HG02642 (cell line): ENCODE measurements around the gene KIAA1328.
A peak's percentile ranks its signal among the peaks of the same experiment; 100 is the strongest.

Source experiments
- ATAC-seq: cut with Tn5 transposase; IDR thresholded peaks from one replicate; pipeline ENCODE4 v1.9.1; 2021; ENCODE audit warnings: mild to moderate bottlenecking; ENCODE audit not compliant: unreplicated experiment, poor library complexity

Gene KIAA1328

DNA sequence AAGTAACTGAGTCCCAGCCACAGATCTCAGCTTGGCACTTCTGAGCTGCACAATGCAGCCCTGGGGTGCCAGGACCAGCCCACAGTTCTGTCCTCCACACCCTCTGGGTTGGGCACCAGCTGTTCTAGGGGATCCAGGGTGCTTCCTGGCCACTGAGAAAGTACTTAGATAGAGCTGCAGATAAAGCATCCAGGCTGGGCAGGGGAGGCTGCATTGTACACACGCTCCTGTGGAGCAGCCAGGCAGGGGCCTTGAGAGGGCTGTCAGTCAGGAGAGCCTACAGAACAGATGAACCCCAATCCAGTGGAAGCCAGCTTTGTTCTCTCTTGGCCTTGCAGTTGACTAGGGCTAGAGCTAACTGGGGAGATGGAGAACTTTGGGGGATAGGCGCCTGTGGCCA, 104.6 kb downstream of the KIAA1328 start:
- no peak for ATAC-seq

DNA sequence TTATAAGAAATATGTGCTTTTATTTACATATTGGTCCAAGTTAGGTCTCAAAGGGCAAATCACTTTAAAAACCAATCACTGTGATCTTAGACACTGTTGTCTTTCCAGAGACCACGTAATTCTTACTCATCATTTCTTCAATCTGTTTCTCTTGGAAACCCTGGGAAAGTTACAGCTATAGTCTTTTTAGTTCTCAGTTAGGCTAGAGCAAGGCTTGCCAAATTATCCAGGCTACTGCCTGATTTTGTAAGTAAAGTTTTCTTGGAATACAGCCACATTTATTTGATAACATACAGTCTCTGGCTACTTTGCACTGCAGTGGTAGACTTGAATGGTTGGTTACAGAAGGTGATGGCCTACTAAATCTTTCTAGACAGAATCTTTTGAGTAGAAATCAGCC, 106.0 kb downstream of the KIAA1328 start:
- no peak for ATAC-seq

DNA sequence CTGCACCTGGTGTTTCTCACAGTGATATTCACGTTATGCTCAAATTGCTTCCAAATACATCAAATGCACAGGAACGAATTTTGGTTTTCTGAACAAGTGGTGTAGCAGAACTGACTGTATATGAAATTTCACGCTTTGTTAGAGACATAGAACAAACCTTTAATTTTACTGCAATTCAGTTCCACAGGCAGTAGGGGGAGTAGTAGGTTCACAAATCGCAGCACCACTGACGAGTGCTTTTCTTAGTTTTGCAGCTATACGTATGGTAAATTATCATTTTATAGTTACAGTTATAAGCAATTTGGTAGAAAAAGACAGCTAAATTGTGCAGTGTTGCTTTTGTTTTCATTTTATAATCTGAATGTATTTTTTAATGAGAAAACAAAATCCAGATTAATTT, 113.3 kb downstream of the KIAA1328 start:
- no peak for ATAC-seq

DNA sequence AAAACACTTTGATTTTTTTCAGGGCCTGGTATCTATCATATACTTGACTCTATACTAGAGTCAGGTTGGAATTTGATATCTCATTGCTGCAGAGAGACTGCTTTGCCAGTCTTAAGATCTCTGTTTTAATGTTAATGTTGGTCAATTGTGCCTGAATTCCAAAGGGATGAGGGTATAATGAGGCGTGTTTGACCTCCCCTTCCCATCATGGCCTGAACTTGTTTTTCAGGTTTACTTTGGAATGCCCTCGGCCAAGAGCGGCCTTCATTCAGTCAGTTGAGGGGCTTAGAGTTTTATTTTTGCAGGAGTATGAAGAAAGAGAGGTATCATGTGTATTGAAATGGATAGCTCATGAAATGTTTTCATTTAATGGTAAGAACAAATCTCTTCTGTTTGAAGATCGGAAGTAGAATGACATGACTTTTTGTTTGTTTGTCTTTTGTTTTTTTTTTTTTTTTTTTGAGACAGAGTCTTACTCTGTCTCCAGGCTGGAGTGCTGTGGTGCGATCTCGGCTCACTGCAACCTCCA, 119.0 kb downstream of the KIAA1328 start:
- ATAC-seq, result no peak

DNA sequence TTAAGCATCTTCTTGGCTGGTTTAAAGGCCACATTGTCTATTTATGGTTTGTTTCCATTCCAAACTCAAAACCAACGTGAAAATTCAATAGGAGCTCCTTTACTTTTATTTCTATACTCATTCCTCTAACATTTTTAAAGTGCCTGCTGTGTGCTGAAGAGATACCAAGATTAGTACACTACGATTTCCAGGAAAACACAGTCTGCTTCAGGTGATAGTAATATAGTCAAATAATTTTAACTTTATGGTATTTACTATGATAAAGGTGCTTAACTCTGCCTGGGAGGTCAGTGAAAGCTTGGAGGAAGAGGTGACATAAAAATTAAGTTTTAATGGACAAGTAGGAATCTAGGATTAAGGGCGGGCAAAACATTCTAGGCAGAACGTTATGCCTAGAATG, 121.4 kb downstream of the KIAA1328 start:
- no peak for ATAC-seq

DNA sequence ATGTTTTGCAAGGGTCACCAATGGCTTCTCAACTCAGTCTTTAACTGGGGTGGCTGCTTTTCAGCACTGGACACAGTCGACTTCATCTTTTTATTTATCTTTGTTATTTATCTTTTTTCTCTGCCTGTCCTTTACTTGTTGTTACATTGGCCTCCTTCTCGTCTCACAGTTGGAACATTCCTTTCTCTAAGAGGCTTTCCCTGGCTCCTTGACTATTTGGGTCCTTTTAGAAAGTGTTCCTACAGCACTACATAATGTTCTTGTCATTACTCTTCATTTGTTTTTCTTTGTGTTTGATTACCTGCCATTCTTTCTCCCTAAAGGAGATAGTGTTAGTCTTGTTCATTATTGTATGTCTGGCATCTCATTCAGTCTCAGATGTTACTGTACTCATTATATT, 122.0 kb downstream of the KIAA1328 start:
- no peak for ATAC-seq

DNA sequence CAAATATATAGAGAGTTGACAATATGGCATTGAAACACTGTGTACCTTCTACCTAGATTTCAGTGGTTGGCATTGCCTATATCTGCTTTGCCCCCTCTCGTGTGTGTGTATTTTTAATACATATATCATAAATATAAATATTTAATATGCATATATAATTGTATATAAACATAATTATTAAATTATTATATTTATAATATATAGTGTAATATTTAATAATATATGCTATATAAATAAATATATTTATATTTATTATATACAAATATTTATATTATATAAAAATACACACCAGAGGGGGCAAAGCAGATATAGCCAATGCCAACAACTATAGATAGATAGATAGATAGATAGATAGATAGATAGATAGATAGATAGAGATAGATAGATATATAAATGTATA, 124.1 kb downstream of the KIAA1328 start:
- no peak for ATAC-seq

DNA sequence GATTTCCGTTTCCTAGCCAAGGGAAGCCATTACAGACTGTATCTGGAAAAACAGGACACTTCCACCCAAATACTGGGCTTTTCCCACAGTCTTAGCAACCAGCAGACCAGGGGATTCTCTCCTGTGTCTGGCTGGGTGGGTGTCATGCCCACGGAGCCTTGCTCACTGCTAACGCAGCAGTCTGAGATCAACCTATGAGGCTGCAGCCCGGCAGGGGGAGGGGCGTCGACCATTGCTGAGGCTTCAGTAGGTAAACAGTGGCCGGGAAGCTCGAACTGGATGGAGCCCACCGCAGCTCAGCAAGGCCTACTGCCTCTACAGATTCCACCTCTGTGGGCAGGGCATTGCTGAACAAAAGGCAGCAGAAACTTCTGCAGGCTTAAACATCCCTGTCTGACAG, 131.1 kb downstream of the KIAA1328 start:
- ATAC-seq, result no peak

DNA sequence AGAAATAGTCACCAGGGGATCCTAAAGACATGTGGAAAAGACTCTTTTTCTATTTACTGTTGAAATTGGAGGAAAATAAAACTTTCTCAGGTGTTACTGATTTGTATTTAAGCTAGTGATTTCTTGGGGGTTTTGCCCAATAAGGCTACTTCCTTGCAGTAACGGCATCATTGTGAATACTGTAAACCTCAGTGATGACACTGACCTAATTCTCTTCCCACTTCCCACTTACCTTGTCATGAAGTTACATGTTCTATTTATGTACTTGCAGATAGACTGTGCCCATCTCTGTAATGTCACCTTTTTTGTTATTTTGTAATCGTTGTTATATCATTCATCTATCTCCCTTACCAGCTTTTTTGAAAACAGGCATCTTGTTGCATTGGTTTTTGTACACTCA, 134.5 kb downstream of the KIAA1328 start:
- no peak for ATAC-seq

DNA sequence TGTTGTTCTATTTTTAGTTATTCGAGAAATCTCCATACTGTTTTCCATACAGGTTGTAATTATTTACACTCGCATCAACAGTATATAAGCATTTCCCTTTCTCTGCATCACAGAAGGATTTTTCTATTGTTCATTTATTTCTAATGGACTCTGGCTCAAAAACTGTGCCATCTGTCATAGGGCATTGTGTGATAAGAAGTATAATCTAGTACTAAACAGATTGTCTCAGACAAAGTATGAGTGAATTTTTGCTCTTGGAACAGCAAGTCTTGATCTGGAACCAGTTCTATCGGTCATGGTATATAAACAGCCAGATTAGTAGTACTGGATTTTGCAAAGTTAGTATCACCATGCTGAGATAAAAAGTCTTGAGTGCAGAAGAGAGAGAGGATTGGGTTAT, 145.8 kb downstream of the KIAA1328 start:
- ATAC-seq, result no peak

DNA sequence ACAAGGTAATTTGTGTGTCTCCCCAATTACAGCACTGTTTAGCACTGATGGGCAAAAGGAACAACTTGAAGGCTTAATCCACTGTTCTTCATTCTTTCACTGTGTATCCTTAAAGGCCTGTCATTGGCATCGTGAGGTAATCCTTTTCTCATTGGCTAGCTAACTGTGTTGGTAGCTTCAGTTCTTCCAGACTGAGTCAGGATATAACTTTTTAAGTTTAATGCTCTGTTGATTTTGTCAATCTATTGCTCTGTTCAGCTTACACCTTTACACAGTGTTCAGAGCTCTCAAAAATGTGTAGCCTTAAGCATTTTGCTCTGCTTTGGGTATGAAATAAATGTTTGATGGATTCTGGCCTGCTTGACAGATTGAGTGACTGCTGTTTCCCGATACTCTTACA, 148.2 kb downstream of the KIAA1328 start:
- no peak for ATAC-seq

DNA sequence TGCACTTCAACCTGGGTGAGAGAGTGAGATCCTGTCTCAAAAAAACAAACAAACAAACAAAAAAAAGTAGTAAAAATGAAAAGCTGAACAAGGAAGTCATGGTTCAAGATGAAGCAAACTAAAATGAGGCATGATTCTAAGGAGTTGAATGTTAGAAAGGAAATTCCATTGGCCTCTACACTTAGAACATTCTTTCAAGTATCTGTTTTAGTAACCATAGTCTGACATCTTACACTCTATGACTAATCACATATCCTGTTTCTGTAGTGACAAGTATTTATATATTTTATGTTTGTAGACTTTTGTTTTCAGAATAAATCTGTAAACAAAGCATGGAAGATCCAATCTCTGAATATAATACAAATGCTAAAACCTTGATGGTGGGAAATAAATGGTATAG, 164.1 kb downstream of the KIAA1328 start:
- no peak for ATAC-seq

DNA sequence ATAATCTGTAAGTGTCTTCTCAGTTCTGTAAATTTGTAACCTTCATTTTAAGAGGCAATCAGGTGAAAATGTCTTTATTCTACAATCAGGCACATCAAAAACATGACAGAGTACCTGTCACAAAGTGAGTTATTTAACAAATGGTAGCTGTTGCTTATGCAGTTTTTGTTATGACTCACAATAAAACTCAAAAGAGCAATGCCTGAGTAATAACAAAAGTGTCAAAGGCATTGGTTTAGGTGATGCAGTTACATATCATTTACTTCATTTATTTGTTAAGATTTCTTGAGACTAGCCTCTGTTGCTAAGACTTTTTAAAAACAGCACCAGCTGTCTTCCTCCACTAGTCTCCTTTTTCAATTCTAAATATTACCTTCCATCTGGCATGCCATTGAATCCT, 177.8 kb downstream of the KIAA1328 start:
- ATAC-seq, result peak; percentile 67

DNA sequence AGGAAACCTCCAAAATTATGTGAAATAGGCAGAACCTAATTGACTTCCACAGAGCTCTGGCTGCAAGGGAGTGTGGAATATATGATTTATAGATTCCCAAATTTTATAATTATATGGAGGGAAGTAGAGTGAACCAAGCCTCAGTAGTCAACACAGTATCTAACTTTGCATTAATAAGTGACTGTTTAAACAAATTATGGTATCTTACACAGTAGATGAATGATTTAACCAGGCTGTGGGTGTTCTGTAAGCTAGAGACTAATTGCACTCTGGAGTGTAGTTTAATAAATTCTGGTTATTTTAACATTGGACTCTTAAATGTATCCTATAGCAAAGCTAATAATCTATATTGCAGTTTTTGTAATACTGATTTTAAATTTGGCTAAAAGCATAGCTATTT, 183.5 kb downstream of the KIAA1328 start:
- no peak for ATAC-seq

DNA sequence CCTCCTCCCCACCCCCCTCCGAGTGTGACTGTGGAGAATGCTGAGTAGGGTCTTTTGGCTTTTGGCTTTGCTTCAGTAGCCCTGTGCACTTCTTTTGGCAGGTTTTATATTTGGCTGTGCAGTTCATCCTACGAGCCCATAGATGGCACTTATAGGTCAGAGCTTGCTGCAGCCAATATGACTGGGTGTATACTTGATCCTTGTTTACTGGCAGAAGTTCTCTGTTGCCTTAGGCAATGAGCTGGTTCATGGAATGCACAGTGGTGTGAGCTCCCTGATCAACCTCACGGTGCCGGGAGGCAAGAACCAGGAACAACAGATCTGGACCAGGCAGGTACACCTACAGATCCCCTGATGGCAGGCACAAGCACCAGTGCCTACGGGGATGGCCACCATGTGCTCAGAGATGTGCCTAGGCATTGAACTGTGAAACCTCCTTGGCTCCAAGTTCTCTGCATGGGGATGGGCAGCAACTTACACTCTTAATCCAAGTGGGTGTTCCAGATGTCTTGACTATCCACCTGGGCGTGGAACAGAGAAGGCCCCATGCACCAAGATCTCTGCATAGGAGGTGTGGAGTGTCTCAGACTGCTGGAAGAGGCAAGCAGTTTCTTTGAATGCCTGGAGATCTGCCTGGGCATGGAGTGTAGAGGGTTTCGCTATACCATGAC, 190.4 kb downstream of the KIAA1328 start:
- ATAC-seq, result no peak

DNA sequence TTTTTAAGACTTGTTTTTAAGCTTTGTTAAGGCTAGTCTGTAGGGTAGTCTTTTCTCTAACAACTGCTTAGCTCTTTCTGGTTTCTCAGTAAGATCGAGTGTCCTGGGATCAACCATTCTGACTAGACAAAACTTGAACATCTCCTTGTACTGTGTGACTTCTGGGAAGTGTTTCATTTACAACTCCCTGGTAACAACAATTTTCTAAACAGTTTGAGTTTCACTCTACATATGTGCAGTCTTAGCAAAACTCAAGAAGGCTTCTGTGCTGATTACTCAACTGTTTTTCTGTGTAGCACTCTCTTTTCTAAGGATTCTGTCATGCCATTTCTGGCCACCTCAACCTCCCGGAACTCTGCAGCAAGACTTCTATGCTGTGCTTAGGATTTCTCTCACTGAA, 204.5 kb downstream of the KIAA1328 start:
- no peak for ATAC-seq

DNA sequence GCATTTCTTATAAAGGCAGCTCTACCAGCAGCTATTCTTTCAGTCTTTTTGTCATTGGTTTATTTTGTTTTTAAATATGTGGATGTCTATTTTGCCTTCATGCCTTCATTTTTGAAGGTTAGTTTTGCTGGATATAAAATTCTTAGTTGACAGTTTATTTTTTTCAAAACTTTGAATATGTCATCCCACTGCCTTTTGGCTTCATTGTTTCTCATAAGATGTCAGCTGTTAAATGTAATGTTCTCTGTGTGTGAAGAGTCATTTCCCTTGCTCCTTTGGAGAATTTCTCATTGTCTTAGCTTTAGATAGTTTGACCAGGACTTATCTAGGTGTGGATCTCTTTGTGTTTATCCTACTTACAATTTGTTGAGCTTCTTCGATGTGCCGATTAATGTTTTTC, 213.5 kb downstream of the KIAA1328 start:
- ATAC-seq, result no peak

DNA sequence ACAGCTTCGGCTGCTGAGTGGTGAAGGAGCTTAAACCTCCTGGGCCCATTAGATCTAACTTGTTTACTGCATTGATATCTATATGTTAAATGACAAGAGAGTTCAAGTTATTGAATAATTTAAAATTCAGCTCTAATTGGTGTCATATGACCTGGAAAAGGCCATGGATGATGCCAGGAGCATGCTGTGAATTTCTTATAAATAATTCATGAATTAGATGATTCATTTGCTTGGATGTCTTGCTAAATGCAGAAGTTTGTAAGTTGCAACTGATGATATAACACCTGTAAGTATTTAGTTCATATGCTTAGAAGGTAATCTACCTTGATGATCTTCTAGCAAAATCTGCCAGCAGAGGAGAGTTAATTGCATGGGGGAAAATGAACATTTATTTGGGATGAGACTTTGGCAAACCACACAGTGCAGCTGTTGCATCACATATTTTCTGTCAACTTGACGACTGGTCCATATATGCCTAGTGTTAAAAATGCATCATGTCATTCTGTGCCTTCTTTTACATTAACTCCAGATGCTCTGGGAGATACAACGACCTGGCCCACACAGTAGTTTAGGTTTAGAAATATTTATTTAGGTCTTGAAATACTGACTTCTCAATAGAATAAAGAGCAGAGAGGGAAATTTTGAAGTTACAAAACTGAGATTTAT, 226.3 kb downstream of the KIAA1328 start:
- no peak for ATAC-seq

DNA sequence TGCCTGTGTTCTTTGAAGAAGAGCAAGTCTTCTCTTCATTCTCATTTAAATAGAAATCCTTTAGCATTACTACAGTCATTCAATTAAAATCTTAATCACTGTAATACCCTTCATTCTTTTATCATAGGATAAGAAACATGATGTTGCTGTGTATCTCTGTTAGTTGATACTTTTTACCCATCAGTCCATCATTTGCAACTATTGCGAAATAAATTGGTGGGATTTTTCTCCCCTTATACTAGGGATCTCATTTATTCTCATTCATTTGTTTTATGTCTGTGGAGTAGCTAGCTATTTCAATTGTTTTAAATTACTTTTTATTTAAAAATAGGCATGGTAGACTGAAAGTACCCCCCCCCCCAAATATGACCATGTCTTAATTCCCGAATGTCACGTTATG, 235.3 kb downstream of the KIAA1328 start:
- no peak for ATAC-seq

DNA sequence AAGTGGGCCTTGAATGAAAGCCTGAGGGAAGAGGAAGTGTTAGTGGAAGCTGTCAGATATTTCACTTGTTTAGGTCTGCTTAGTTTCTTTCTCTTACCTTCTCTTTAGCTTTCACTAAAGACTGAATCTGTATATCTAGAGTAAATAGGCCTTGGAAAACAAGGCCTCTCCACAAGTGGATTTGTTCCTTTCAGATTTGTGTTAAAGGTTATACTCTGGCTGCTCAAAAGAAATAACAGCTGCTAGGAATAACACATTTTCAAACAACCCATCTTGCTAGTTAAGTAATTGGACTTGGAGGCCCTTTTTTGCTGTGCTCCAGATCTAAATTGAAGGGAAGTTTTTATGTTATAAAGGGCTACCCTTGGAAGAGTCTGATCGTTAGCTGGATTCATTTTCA, 236.3 kb downstream of the KIAA1328 start:
- ATAC-seq, result no peak

DNA sequence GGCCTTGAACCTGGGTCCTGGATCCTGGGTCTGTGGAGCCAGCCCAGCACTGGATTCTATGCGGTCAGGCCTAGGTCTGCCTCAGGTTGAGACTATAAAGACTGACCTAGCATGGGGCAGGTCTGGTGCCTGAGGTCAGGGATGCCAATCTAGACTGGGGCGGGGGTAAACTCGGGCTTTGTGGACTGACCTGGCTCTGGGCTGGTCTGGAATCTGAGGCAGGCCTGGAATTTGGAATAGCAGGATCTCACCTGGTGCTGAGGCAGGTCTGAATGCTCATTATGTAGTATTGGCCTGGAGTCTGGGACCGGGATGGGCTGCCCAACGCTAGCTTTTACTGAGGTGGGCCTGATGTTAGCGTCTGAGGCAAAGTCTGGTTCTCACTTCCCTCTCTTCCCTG, 256.0 kb downstream of the KIAA1328 start:
- no peak for ATAC-seq

DNA sequence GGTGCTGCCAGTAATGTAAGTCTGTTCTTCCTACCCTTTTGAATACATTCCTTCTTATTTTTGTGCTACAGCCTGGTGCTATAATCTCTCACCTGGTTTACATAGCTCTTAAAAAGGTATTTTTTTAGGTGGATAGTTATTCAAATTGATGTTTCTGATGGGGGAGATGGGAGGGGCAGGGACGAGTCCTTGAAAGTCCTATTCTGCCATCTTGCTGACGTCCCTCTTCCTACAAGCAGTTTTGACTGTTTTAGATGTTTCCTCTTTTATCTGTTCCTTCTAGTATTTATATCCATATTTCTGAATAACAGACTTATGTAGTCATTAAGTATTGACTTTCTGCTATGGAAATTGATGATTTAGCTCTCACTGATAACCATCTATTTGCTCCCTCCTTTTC, 256.4 kb downstream of the KIAA1328 start:
- no peak for ATAC-seq
